K562 (cell line): ENCODE measurements around the gene CHCHD10.

Experiments
- FOXK2 ChIP-seq, 2 experiments: fragments of 450-650 bp; IDR thresholded peaks in 1 of 2; conservative IDR thresholded peaks in 1 of 2; 2 replicates each; pipeline ENCODE4 v1.6.1; 2016; ENCODE audit warnings: low read depth in 2 of 2, mild to moderate bottlenecking in 1 of 2
- SMARCA4 ChIP-seq: fragments of 450-650 bp; IDR thresholded peaks from 2 replicates; pipeline ENCODE4 v1.6.1; 2016
- SMC3 ChIP-seq: conservative IDR thresholded peaks from 2 replicates; pipeline ENCODE4 v1.6.1; 2011; ENCODE audit warnings: low read depth, low read length, improper control_type of control experiment; ENCODE audit not compliant: insufficient read depth
- ZNF121 ChIP-seq: sonication (generic); formaldehyde crosslinking; conservative IDR thresholded peaks from 2 replicates; pipeline ENCODE4 v1.8.0; 2022; ENCODE audit warnings: missing genetic modification reagents
- ZNF174 ChIP-seq: fragments of 250-450 bp; sonication (Bioruptor Pico); IDR thresholded peaks from 2 replicates; pipeline ENCODE4 v1.4.0; 2020; ENCODE audit warnings: mild to moderate bottlenecking
- ZNF23 ChIP-seq: fragments of 250-450 bp; sonication (Bioruptor Pico); IDR thresholded peaks from 2 replicates; pipeline ENCODE4 v1.4.0; 2020; ENCODE audit warnings: mild to moderate bottlenecking
- ZNF253 ChIP-seq: fragments of 250-450 bp; sonication (Bioruptor Pico); conservative IDR thresholded peaks from 2 replicates; pipeline ENCODE4 v1.6.1; 2021; ENCODE audit warnings: mild to moderate bottlenecking
- ZNF431 ChIP-seq: sonication (generic); formaldehyde crosslinking; IDR thresholded peaks from 2 replicates; pipeline ENCODE4 v1.8.0; 2022; ENCODE audit warnings: mild to moderate bottlenecking, missing genetic modification reagents
- ZNF584 ChIP-seq: fragments of 200-800 bp; sonication (Bioruptor generic); IDR thresholded peaks from 2 replicates; pipeline ENCODE4 v1.6.1; 2016; ENCODE audit warnings: low read depth, mild to moderate bottlenecking, missing genetic modification characterization, missing compliant biosample characterization
- TF ChIP-seq, protein P1 (sequence below), 3 experiments: IDR thresholded peaks in 2 of 3; conservative IDR thresholded peaks in 1 of 3; 2 replicates each; pipeline ENCODE4 v1.5.1; 2011 to 2012; ENCODE audit warnings: low read length in 3 of 3, mild to moderate bottlenecking in 3 of 3, control low read depth in 2 of 3, improper control_type of control experiment in 1 of 3, inconsistent platforms in 1 of 3, low read depth in 1 of 3, mixed read lengths in 1 of 3, moderate library complexity in 1 of 3; ENCODE audit not compliant: insufficient read depth in 2 of 3
- TF ChIP-seq, protein P2 (sequence below): sonication (generic); IDR thresholded peaks from 2 replicates; pipeline ENCODE4 v1.6.1; 2016
- TF ChIP-seq, protein P3 (sequence below), 2 experiments: fragments of 450-650 bp; formaldehyde crosslinking in 1 of 2; IDR thresholded peaks; 2 replicates each; pipeline versions ENCODE4 v1.4.0 to v1.6.1; 2014 to 2020; ENCODE audit warnings: mild to moderate bottlenecking in 2 of 2, borderline replicate concordance in 1 of 2, low read depth in 1 of 2

DNA sequence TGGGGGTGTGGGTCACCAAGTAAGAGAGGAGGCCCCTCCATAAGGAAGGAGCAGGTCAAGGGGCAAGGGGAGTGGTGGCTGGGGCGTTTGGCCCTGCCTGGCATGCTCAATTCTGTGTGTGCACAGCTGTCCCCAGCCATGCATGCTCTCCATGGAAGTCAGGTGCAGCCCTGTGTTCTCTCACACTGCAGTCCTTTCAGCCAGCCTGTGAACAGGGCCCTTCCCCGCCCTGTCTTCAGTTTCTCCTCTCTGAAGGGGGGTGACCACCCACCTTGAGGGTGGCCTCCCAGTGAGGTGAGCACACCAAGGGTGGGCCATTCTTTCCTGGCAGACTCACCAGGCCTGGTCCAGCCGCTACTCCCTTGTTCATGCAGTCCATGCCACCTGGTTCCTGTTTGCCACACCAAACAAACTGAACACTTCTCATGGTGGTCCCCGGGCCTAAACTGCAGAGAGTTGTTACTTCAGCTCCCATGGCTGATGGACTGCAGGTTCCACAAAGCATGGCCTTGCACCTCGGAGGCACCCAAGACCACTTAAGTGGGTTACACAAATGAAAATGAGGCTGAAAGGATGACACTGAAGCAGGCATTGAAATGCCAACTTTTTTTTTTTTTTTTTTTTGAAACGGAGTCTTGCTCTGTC, 1.7 kb upstream of the CHCHD10 start:
- TF ChIP-seq FOXK2 (conservative IDR thresholded peaks at IDR 0.05 in 1 of 2, IDR thresholded peaks at IDR 0.05 in 1 of 2; ENCODE audit: low read depth in 2 of 2) = no peak
- no peak for TF ChIP-seq SMARCA4
- TF ChIP-seq ZNF174 = no peak
- TF ChIP-seq SMC3 = no peak
- no peak for TF ChIP-seq ZNF253 (CRISPR knock-in tag)
- no peak for TF ChIP-seq ZNF23
- TF ChIP-seq, protein P1, sequence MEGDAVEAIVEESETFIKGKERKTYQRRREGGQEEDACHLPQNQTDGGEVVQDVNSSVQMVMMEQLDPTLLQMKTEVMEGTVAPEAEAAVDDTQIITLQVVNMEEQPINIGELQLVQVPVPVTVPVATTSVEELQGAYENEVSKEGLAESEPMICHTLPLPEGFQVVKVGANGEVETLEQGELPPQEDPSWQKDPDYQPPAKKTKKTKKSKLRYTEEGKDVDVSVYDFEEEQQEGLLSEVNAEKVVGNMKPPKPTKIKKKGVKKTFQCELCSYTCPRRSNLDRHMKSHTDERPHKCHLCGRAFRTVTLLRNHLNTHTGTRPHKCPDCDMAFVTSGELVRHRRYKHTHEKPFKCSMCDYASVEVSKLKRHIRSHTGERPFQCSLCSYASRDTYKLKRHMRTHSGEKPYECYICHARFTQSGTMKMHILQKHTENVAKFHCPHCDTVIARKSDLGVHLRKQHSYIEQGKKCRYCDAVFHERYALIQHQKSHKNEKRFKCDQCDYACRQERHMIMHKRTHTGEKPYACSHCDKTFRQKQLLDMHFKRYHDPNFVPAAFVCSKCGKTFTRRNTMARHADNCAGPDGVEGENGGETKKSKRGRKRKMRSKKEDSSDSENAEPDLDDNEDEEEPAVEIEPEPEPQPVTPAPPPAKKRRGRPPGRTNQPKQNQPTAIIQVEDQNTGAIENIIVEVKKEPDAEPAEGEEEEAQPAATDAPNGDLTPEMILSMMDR (IDR thresholded peaks at IDR 0.05 in 2 of 3, conservative IDR thresholded peaks at IDR 0.05 in 1 of 3; ENCODE audit: insufficient read depth in 2 of 3, low read depth in 1 of 3, low read length in 3 of 3) = no peak
- TF ChIP-seq ZNF431 (CRISPR knock-in tag) = no peak
- TF ChIP-seq, protein P2, sequence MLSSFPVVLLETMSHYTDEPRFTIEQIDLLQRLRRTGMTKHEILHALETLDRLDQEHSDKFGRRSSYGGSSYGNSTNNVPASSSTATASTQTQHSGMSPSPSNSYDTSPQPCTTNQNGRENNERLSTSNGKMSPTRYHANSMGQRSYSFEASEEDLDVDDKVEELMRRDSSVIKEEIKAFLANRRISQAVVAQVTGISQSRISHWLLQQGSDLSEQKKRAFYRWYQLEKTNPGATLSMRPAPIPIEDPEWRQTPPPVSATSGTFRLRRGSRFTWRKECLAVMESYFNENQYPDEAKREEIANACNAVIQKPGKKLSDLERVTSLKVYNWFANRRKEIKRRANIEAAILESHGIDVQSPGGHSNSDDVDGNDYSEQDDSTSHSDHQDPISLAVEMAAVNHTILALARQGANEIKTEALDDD = no peak
- TF ChIP-seq ZNF121 (CRISPR knock-in tag) = no peak
- TF ChIP-seq, protein P3, sequence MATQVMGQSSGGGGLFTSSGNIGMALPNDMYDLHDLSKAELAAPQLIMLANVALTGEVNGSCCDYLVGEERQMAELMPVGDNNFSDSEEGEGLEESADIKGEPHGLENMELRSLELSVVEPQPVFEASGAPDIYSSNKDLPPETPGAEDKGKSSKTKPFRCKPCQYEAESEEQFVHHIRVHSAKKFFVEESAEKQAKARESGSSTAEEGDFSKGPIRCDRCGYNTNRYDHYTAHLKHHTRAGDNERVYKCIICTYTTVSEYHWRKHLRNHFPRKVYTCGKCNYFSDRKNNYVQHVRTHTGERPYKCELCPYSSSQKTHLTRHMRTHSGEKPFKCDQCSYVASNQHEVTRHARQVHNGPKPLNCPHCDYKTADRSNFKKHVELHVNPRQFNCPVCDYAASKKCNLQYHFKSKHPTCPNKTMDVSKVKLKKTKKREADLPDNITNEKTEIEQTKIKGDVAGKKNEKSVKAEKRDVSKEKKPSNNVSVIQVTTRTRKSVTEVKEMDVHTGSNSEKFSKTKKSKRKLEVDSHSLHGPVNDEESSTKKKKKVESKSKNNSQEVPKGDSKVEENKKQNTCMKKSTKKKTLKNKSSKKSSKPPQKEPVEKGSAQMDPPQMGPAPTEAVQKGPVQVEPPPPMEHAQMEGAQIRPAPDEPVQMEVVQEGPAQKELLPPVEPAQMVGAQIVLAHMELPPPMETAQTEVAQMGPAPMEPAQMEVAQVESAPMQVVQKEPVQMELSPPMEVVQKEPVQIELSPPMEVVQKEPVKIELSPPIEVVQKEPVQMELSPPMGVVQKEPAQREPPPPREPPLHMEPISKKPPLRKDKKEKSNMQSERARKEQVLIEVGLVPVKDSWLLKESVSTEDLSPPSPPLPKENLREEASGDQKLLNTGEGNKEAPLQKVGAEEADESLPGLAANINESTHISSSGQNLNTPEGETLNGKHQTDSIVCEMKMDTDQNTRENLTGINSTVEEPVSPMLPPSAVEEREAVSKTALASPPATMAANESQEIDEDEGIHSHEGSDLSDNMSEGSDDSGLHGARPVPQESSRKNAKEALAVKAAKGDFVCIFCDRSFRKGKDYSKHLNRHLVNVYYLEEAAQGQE (IDR thresholded peaks at IDR 0.05; ENCODE audit: borderline replicate concordance) = no peak
- TF ChIP-seq, protein P3 (CRISPR knock-in tag; IDR thresholded peaks at IDR 0.05; ENCODE audit: low read depth) = no peak
- no peak for TF ChIP-seq ZNF584 (CRISPR knock-in tag)
